Activated naive CD8-positive, alpha-beta T cell treated with anti-CD3 and anti-CD28 coated beads, Interleukin-2, amount 50 U/mL, for 16 hours (primary cell): Measurements from ENCODE around the gene GRM4.

Experiments used
- DNase-seq: peaks from one replicate; pipeline ENCODE4 v3.0.0-alpha.2; 2020; ENCODE audit warnings: low read depth, low spot score

The GRM4 gene

DNA sequence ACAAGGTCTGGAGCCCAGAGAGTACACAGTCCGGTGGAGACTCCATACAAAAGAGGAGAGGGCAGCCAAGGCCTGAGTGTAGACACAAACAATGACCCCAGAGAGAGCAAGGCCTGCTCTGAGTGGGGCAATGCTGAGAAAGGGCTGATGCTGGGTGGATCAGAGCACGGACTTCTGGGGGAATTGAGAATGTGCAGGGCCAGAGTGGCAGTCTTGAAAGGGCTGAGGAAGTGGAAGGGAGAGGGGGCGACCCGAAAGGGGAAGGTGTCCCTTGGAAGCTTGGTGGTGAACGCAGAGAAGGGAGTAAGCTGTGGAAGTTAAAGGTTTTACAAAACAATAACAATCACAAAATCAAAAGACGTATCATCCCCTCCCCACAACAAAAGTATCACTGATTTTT lies 12.0 kb upstream of the GRM4 start:
- DNase-seq = no peak

DNA sequence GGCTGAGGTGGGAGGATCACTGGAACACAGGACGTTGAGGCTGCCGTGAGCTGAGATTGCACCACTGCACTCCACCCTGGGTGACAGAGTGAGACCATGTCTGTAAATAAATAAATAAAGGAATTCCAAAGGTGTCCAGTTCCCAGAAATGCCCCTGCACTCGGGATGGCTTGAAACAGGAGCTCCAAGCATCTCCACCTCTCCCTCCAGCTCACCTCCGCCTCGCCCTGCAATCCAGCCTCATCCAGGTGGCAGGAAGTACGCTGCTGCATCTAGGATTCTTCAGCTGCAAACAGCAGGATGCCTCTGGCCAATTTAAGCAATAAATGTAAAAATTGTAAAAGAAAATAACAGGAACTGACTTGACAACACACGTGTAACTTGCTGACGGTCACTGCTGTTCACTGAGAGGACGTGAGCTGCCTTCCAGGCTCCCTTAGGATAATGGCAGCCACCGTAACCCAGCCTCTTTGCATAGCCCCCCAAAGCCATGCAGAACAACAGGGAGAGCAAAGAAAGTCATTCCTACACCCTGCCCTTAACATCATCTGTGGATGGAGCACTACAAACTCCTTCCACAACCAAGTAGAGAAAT lies 11.4 kb upstream of the GRM4 start:
- no peak for DNase-seq

DNA sequence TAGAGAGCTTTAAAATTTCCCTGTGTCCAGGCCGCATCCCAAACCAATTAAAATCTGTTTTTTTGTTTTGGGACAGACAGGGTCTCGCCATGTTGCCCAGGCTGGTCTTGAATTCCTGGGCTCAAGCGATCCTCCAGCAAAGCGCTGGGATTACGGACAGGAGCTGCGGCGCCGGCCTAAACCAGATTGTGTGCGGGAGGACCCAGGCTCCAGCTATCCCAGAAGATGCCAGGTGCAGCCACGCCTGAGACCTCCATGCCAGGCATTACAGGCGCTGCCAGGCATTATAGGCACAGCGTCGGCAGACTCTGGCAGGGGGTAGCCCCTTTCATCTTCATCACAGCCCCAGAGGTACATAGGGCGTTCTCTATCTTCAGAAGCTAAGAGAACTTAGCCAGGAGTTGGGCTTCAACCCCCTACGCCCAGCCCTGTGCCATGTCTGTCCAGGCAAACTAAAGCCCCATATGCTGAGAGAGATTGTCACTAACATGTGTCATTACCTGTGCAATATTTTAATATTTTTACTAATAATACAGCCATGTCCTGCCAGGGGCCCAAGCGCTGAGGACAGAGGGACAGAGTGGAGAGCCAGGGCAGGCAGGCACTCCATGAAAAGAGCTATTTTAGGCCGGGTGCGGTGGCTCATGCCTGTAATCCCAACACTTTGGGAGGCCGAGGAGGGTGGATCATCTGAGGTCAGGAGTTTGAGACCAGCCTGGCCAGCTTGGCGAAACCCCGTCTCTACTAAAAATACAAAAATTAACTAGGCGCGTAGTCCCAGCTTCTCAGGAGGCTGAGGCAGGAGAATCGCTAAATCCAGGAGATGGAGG lies 9.8 kb upstream of the GRM4 start:
- no peak for DNase-seq

DNA sequence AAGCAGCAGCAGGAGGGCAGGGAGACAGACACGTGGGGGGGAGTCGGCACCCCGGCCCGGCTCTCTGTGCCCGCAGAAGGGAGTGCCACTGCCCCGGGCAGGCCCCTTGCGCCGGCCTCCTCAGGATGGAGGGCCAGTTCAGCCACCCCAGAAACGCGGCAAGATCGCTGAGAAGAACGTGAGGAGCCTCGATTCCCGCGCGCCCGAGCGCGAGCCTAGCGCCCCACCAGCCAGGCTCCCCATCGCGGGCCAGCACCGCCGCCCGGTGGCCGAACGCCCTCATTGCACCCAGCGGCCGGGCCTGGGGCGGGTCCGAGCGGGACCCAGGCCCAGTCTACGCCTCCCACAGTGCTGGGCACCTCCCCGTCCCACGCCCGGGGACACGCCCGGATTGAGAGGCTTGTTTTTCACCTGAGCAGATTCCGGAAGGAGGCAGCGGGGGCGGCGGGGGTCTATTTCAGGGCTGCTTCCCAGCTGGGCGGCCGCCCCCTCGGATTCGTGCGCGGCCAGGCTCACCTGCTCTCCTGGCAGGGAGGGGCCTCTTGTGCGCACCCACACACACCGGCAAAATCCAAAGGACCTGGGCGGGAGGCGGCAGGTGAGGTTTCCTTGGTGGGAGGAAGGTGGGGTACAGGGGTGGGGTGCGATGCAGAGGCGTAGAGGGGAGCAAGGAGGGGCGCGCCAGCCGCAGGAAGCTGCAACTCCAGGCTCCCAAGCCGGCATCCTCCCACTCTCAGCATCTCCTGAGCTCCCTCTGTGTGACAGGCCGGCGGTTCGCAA lies 9.0 kb upstream of the GRM4 start:
- DNase-seq = peak; percentile 34

DNA sequence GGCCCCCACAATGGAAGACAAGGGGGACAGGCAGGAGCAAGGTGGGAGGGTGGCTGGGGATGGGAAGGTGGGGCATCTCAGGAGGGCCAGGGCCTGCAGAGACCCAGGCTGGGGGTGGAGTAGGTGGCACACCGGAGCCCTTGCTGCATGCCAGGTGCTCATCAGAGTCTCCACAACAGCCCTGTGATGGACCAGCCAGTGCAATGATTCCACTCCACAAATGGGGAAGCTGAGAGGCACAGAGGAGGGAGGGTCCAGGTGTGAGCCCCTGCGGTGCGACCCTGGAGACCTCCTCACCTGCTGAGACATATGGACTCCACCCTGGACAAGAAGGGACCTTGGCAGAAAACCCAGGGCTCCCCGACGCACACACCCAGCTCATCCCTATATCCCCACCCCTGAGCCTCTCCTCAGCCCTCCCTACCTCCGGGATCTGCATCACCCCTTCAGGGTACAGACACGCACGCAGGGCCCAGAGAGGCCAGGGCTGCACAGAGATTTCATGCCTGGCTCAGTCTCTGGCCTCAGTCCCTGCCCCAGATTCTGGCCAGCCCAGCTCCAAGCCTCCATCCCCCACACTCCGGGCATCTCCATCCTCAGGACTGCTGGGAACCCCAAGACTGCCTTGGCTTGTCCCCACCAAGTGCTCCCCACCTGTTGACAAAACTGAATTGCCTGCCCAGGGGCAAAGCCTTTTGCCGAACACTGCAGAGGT lies 7.1 kb upstream of the GRM4 start:
- DNase-seq = no peak

DNA sequence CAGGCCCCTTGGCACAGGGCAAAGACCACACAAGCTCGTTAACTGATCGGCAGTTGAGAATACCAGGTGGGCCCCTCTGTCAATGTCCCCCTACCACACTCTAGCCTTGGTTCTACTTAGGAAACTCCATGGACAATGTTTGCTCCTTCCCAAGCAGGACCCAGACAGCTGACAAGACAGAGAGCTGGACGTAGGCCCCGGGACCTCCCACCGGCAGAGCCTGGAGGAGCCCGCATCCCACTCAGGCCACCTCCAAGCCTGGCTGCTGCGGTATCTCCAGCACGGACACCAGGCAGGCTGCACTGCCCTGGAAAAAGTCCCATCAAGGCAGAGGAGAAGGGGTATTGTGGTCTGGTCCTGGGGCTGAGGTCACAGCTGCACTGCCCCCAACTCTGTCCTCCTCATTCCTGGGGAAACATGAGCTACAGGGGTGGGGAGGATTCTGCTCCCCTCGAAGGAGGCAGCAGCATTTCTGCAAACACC lies 6.2 kb upstream of the GRM4 start:
- no peak for DNase-seq

DNA sequence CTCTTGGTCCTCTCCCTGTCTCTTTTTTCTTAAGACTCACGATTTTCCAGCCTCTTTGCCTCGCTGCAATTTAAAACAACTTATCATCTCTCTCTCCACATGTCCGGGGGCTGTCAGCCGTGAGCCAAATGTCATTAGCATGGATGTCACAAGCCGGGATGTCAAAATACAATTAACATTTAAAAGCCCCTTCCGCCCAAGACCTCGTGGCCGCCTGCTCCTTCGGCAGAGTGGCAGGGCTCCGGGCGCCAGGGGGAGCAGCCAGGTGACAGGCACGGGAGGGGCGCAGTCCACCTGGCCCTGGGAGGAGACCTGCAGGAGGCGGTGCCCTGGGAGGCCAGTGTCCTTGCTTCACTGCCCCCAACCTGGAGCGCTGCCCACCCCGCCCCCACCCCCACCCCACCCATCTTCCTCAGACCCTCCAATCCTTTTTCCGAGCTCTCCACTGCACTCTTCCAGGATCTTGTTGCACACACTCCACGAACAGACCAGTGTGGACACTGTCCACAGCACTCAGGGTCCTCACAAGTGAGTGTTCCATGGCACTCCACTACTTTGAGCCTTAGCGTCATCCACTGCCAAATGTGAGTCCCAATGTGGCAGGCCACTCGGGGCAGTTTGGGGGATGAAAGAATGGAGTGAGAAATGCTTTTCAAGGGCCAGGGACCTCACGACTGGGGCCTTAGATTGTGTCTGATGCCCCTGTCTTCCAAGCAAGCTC lies 5.6 kb upstream of the GRM4 start:
- DNase-seq = no peak

DNA sequence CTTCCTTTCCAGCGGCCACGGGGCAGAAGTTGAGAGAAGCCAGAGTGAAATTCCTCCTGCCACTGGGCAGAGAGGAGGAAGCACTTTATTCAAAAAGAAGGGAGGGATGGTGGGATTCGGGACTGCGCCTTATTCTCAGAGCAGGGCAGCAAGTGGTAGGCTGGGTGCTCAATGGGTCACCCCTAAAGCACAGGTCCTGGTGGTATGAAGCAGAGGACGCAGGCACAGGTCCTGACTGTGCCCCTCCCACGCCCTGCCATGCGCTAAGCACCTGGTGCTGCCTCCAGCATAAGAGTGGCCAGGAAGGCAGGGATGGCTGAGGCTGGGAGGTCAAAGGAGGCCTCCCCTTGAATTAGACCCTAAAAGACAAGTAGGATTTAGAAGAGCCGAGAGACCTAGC lies 4.9 kb upstream of the GRM4 start:
- DNase-seq = no peak

DNA sequence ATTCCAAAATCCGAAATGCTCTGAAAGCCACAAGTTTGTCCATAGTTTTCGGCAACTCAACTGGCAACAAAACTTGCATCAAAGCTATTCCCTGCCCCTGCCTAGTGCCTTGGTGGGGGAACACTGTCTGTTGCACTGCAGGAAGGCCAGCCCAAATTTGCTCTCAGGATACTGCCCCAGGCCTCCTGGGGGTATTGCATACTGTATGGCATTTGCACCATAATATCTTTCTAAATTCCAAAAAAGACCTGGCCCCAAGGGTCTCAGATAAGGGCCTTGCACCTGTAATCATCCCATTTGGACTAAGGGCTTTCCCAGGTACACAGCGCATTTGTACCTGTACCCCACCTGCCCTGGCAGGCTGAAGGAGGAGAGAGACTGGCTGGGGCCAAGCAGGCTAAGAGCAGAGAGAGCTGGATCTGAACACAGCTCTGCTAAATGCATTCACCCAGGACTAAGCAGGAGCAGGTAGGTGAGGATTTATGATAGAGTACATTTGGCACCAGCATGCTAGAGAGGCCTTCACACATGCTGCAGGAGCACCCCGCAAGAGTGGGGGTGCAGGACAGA lies 4.0 kb upstream of the GRM4 start:
- no peak for DNase-seq

DNA sequence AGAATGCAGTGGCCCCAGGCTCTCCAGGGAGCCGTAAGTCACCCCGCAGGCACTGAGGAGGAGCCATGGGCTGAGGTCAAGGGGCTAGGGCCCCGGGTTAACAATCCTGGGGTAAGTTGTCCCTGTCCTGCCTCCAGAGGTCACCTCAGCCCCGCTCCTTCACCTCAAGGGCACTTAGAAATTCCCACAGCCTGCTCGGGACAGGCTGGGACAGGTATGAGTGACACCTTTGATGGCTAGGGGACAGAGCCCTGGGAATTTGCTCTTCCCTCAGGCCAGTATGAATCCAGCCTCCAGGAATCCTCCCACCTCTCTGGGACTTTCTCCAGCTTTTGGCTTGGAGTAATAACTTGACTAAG lies 3.5 kb upstream of the GRM4 start:
- DNase-seq = no peak

DNA sequence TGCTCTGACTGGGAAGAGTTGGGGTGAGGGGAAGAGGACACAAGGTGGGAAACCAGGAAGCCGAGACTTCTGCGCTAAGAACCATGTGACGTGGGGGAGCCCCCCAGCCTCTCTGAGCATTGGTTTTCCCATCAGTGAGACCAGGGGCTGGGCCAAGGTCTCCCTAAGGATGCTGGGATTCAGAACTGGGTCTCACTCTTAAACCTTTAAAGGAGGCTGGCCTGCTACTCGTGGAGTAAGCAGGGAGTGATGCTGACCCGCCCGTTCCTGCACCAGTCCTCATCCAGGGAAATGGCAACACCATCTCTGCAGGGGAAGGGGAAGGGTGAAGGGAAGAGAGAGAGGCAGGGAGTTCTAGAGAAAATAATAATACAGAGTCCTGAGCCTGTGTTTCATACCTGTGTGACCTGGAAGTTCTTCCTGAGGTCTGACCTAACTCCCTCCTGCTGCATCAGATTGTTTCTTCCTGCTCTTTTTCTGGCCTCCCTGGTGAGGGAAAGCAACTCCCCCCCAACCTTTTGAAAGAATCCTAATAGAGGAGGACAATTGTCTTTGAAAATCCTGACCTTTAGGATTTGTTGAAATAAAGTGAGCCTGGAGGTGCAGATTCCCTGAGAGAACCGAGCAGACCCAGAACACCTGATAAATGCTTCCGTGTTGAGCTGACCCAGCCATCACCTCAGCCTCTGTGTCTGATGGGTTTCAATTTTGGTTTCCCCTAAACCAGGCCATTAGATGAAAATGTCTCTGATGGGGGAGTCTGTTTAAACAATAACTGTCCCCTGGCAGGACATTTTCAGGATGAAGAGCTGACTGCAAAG lies 3.0 kb upstream of the GRM4 start:
- DNase-seq = no peak

DNA sequence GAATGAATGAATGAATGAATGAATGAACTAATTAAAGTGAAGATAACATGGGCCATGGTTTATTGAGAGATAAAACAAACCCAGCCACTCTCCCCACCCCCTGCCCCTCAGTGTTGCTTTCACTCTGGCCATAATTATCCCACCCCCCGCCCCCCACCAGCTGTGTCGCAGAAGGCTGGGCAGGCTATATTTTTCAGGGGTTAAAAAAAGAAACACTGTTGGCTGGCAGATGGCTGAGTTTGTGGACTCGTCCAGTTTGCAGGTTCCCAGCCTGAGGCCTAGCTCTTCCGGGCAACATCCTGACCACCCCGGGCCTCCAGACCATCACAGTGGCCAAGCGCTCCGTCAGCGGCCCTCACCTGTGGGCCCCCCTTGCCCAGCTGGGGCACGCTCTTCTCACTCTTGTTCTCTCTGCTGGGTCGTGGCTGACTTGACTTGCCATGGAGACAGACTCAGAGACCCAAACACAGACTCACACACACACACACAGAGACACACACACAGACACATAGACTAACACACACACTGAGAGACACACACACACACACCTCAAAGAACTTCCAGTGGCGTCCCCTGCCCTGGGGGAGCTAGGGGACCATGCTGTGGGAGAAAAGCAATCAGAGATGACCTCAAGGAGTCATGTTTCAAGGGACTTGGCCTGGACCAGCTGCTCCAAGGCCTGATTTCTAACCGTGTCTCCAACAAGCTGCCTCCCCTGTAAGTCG lies 2.2 kb upstream of the GRM4 start:
- no peak for DNase-seq

DNA sequence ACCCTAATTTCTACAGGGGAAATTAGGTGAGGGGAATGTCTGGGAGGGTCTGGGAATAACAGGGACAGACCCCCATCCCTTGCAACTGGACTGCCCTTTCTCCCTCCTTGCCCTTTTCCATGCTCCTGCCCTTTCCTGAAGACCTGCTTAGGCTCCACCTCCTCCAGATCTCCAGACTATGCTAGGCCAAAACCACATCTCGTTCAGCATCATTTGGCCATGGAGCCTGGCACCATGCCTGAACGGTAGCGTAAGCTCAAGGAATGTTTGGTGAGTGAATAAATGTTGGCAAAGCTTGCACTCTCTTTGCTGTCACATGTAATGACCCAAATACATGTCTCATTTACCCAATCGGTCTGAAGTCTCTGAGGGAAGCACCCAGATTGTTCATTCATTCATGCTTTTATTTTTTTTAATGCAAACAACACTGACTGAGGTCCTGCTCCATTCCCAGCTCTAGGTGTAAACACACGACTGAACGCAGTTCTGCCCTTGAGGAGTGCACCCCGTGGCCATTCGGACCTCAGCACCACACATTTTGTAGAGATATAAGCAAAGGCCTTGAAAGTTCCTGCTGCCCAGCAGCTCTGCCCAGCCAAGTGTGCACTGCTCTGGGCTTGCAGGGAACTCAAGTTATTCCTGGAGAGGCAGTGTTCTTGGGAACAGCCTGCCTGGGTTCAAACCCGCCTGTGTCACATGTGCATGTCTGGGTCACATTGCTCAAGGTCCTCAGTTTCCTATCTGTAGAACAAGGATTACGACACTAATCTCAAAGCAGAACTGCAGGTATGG lies 1.1 kb upstream of the GRM4 start:
- no peak for DNase-seq

DNA sequence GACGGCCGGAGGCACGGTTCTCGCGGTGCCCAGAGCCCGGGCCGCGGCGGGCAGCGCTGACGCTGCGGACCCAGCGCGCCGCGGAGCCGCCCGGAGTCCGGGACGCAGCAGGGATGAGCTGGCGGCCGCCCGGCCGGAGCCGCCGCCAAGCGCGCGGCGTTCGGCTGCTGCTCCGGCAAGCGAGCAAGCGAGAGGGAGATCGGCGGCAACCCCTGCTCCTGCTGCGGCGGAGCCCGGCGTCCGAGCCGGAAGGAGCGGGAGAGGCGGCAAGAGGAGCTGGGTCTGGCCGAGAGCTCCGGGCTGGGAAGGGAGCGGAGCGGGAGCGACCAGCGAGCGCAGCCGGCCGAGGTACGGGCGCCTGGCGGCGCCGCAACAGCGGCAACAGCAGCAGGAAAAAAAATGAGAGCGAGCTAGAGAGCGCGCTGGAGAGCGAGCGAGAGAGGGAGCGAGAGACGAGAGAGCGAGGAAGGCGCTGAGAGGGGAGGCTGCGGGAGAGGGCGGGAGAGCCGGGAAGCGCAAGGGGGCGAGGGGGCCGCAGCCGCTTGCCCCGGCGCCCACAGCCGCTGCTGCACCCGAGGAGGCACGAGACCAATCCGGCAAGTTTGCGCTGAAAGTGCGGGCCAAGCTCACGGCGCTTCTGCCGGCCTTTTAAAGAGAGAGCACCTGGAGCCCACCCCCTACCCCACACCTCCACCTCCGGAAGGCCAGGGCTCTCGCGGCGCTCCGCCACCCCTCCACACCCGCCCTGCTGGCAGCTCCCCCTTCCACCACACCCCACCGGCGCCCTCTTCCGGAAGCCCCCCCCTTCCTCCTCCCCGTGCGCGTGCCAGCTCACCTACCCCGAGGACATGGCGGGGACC lies 496 bp downstream of the GRM4 start:
- DNase-seq = peak; percentile 11

DNA sequence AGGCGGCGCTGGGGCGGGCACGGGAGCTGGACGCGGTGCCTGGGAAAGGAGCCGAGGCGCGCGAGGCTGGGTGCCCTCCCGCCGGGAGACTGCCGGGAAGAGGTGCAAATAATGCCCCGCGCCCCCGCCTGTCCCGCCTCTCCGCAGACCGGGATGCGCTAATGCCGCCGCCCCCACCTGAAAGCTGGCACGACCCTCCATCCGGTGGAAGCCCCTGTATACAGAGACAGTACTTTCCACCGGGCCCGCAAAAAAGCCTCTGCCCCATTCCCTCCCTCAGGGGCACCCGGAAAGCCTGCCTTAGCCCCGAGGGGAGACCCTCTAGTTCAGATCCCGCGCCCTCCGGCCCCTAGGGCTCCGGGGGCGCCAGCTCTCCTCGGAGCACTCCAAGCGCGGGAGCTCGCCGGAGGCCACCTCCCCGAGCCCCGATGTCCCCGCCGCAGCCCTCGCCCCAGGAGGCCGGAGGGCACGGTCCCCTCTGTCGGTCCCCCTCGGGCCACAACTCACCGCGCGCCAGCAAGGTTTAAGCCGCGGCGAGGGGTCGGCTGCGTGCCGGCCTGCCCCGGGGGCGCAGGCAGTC lies 1.2 kb downstream of the GRM4 start:
- DNase-seq = no peak

DNA sequence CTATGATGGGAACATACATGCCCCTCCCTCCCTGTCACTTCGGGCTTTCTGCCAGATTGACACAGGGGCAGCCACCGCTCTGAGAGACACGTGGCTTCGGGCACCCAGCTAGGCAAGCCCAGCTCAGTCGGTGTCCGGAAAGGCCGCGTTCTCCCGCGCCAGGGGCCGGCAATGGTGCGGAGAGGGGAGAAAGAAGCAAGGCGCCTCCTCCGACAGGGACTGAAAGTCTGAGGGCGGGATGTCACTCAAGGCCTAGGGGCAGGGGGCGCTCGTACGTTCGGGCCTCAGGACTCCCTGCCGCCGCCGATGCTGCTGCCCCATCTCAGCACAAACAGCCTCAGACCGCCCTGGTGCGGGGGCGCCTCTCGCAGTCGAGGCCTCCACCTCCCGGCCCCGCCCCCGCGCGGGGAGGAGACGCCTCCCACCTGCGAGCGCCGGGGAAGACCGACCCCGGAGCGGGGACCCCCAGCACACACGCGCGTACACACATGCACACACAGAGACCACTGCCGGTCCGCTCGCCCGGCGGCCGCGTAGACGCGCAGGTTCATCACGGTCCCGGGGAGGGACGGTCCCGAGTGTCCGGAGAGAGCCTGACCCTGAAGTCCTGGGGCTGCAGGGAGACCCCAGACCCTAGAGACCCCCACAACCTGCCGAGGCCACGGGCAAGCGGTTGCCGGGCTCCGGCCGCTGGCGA lies 1.9 kb downstream of the GRM4 start:
- peak; percentile 10 for DNase-seq
